Thoracic aorta (tissue), 2 donors: Measurements from ENCODE around the gene CDK6. TPM values are rescaled to one million over a fixed set of nuclear protein-coding genes. Genes with fewer than 3 reads are reported as not detected.

Experiments
- ATAC-seq: fragments of 150-250 bp; one replicate; pipeline ENCODE4 v1.8.0; 2017; ENCODE audit warnings: low read depth; ENCODE audit not compliant: insufficient number of reproducible peaks, low FRiP score
- DNase-seq: peaks from one replicate; pipeline ENCODE4 v3.0.0-alpha.2; 2020; ENCODE audit warnings: low spot score
- H3K27ac ChIP-seq, 2 donors: fragments of 200-600 bp; sonication (generic); 1 replicate in 1 of 2; 2 replicates in 1 of 2; pipeline ENCODE4 v1.5.1; 2016; ENCODE audit warnings: mild to moderate bottlenecking in 2 of 2, moderate library complexity in 2 of 2
- H3K27me3 ChIP-seq: fragments of 200-600 bp; sonication (generic); replicated peaks from 2 replicates; pipeline ENCODE4 v1.6.0; 2016; ENCODE audit warnings: mild to moderate bottlenecking; ENCODE audit not compliant: insufficient read depth
- H3K36me3 ChIP-seq: fragments of 200-600 bp; sonication (generic); one replicate; pipeline ENCODE4 v1.5.1; 2016
- H3K4me1 ChIP-seq, 2 donors: fragments of 200-600 bp; sonication (generic); 1 replicate in 1 of 2; 2 replicates in 1 of 2; pipeline versions ENCODE4 v1.5.1 to v1.6.0; 2016; ENCODE audit warnings: low read depth in 2 of 2, mild to moderate bottlenecking in 1 of 2; ENCODE audit not compliant: control insufficient read depth in 1 of 2
- H3K4me3 ChIP-seq: fragments of 200-600 bp; sonication (generic); 2 replicates; pipeline ENCODE4 v1.5.1; 2016; ENCODE audit warnings: mild to moderate bottlenecking
- H3K9me3 ChIP-seq: fragments of 200-600 bp; sonication (generic); 2 replicates; pipeline ENCODE4 v1.5.1; 2016
- CTCF ChIP-seq: fragments of 200-600 bp; sonication (generic); IDR thresholded peaks from one replicate; pipeline ENCODE4 v1.5.1; 2019; ENCODE audit warnings: antibody characterized with exemption
- total RNA-seq, 2 donors: library from RNA; depleted of rRNA; stranded (reverse); fragments of >200 nt; gene quantifications; one replicate each; pipeline versions ENCODE4 v1.1.0 to v1.2.3, GENCODE V29; 2016

Gene CDK6
- total RNA-seq, 2 donors from 2014 or later = 25.5 to 31.8 TPM

- Histone ChIP-seq H3K9me3 (no peaks in the 10 kb centered on the region), H3K4me1 (peaks cover 8 to 11% of the 10 kb centered on the region in 2 donors), H3K36me3 (no peaks in the 10 kb centered on the region), H3K27ac (no peak overlapping the region), H3K4me3 (no peak overlapping the region), H3K27me3 (no peaks in the 10 kb centered on the region)
- ATAC-seq (no peak), DNase-seq (no peak)
- TF ChIP-seq CTCF = no peak
These were observed 192.6 kb downstream of the CDK6 start for GRCh38 chr7:92643821-92644220.

- H3K27ac ChIP-seq = no peak overlapping the region
- H3K4me3 ChIP-seq = no peak overlapping the region
- no peaks in the 10 kb centered on the region for H3K9me3 ChIP-seq
- H3K4me1 ChIP-seq = peaks cover 8 to 11% of the 10 kb centered on the region in 2 donors
- ATAC-seq (no peak), DNase-seq (no peak)
- no peak for TF ChIP-seq CTCF
- no peaks in the 10 kb centered on the region for H3K36me3 ChIP-seq
- H3K27me3 ChIP-seq = no peaks in the 10 kb centered on the region
These were observed 194.4 kb downstream of the CDK6 start for GRCh38 chr7:92641921-92642511.

GRCh38 chr7:92639966-92640365, 196.4 kb downstream of the CDK6 start:
- TF ChIP-seq CTCF = no peak
- Histone ChIP-seq H3K4me3 (no peak overlapping the region), H3K4me1 (peaks cover 15 to 19% of the 10 kb centered on the region in 2 donors), H3K27me3 (no peaks in the 10 kb centered on the region), H3K27ac (no peak overlapping the region), H3K9me3 (no peaks in the 10 kb centered on the region), H3K36me3 (no peaks in the 10 kb centered on the region)
- ATAC-seq (no peak), DNase-seq (no peak)

GRCh38 chr7:92639213-92639896, 197.0 kb downstream of the CDK6 start:
- DNase-seq (no peak), ATAC-seq (no peak)
- TF ChIP-seq CTCF = no peak
- Histone ChIP-seq H3K4me1 (peaks cover 17 to 19% of the 10 kb centered on the region in 2 donors), H3K27me3 (no peaks in the 10 kb centered on the region), H3K9me3 (no peaks in the 10 kb centered on the region), H3K36me3 (no peaks in the 10 kb centered on the region), H3K4me3 (no peak overlapping the region), H3K27ac (no peak overlapping the region)

GRCh38 chr7:92636018-92636560, 200.3 kb downstream of the CDK6 start:
- no peak overlapping the region for H3K4me3 ChIP-seq
- ATAC-seq (no peak), DNase-seq (no peak)
- no peaks in the 10 kb centered on the region for H3K9me3 ChIP-seq
- no peaks in the 10 kb centered on the region for H3K27me3 ChIP-seq
- peaks cover 34 to 44% of the 10 kb centered on the region in 2 donors for H3K4me1 ChIP-seq
- no peak for TF ChIP-seq CTCF
- H3K36me3 ChIP-seq = no peaks in the 10 kb centered on the region
- H3K27ac ChIP-seq = no peak overlapping the region
